HCT116 (cell line): ENCODE measurements around the gene BTNL2. TPM values are rescaled to one million over a fixed set of nuclear protein-coding genes. Genes with fewer than 3 reads are reported as not detected.

Source experiments
- ATAC-seq: fragments of 200-7000 bp; cut with Tn5 transposase; 2 replicates; pipeline ENCODE4 v1.9.1; 2020; ENCODE audit warnings: mild to moderate bottlenecking, moderate library complexity
- BruUV-seq: library from RNA; stranded (reverse); fragments of 400-500 nt; replicated peaks from 2 replicates; lab custom pipeline; 2021; lab: Mats Ljungman, UMichigan
- CTCF ChIA-PET: fragments of 300-600 bp; sonication (Branson Sonifier 250); formaldehyde crosslinking; loops from one replicate; lab custom pipeline; 2021; ENCODE audit warnings: antibody characterized with exemption; lab: Charles Lee
- POLR2A ChIA-PET: fragments of 300-600, 350-600 bp; sonication (Branson Sonifier 250); formaldehyde crosslinking; loops from one replicate; lab custom pipeline; 2021; ENCODE audit warnings: antibody characterized with exemption; lab: Charles Lee
- RAD21 ChIA-PET, 2 experiments: fragments of 300-600 bp; sonication (Branson Sonifier 250); formaldehyde crosslinking; loops; one replicate each; lab custom pipeline; 2023; ENCODE audit warnings: low total read pairs in 2 of 2; ENCODE audit not compliant: uncharacterized antibody in 2 of 2, unreplicated experiment in 2 of 2, low non-redundant PET in 1 of 2; lab: Charles Lee
- DNase-seq: peaks from one replicate; pipeline ENCODE4 v3.0.0-alpha.2; 2010; ENCODE audit warnings: low read depth, low spot score
- H2AFZ ChIP-seq: fragments of 200-600 bp; shearing (Covaris generic), sonication (generic); 2 replicates; pipeline ENCODE4 v1.6.1; 2017; ENCODE audit warnings: low read depth, mixed run types, mixed read lengths, antibody characterized with exemption, low read length; ENCODE audit not compliant: poor library complexity, severe bottlenecking
- H3K27ac ChIP-seq: 2 replicates; pipeline ENCODE4 v1.5.1; 2012; ENCODE audit warnings: low read depth, low read length
- H3K27me3 ChIP-seq: fragments of 200-600 bp; sonication (generic); 2 replicates; pipeline ENCODE4 v1.6.1; 2016; ENCODE audit warnings: mixed run types, low read length, mixed read lengths; ENCODE audit not compliant: insufficient read depth
- H3K36me3 ChIP-seq, 2 experiments: fragments of 200-500 bp in 1 of 2; fragments of 200-600 bp in 1 of 2; sonication (Bioruptor generic) in 1 of 2; sonication (generic) in 1 of 2; 2 replicates each; pipeline versions ENCODE4 v1.5.1 to v1.6.1; 2014 to 2016; ENCODE audit warnings: low read length in 2 of 2, inconsistent platforms in 1 of 2, mixed read lengths in 1 of 2, mixed run types in 1 of 2; ENCODE audit not compliant: insufficient read depth in 2 of 2, control insufficient read depth in 1 of 2
- H3K4me1 ChIP-seq, 2 experiments: fragments of 200-600 bp in 1 of 2; sonication (generic) in 1 of 2; 2 replicates each; pipeline versions ENCODE4 v1.5.1 to v1.6.1; 2012 to 2017; ENCODE audit warnings: low read length in 2 of 2, inconsistent platforms in 1 of 2, mild to moderate bottlenecking in 1 of 2, mixed read lengths in 1 of 2, mixed run types in 1 of 2, moderate library complexity in 1 of 2; ENCODE audit not compliant: insufficient read depth in 2 of 2, control insufficient read depth in 1 of 2
- H3K4me2 ChIP-seq: fragments of 200-600 bp; sonication (generic); 2 replicates; pipeline ENCODE4 v1.6.1; 2017; ENCODE audit warnings: mixed run types, low read length, mixed read lengths
- H3K4me3 ChIP-seq, 2 experiments: fragments of 200-600 bp in 1 of 2; sonication (generic) in 1 of 2; replicated peaks in 1 of 2; 2 replicates each; pipeline ENCODE4 v1.5.1; 2011 to 2016; ENCODE audit warnings: low read length in 2 of 2, control low read depth in 1 of 2, low read depth in 1 of 2, mild to moderate bottlenecking in 1 of 2, mixed read lengths in 1 of 2, mixed run types in 1 of 2
- H3K79me2 ChIP-seq: fragments of 200-600 bp; sonication (generic); 2 replicates; pipeline ENCODE4 v1.6.1; 2017; ENCODE audit warnings: mild to moderate bottlenecking, mixed run types, low read length, moderate library complexity, mixed read lengths; ENCODE audit not compliant: insufficient read depth
- H3K9ac ChIP-seq: fragments of 200-600 bp; sonication (generic); 2 replicates; pipeline ENCODE4 v1.6.1; 2016; ENCODE audit warnings: low read length, mixed read lengths
- H3K9me2 ChIP-seq: fragments of 200-600 bp; sonication (generic), shearing (Covaris generic); 2 replicates; pipeline ENCODE4 v1.6.1; 2017; ENCODE audit warnings: mixed run types, mild to moderate bottlenecking, moderate library complexity; ENCODE audit not compliant: insufficient read depth
- H3K9me3 ChIP-seq, 2 experiments: fragments of 200-500 bp in 1 of 2; fragments of 200-600 bp in 1 of 2; sonication (Bioruptor generic) in 1 of 2; sonication (generic) in 1 of 2; 2 replicates each; pipeline ENCODE4 v1.6.1; 2014 to 2017; ENCODE audit warnings: low read length in 2 of 2, mixed read lengths in 2 of 2, inconsistent platforms in 1 of 2, low read depth in 1 of 2, mild to moderate bottlenecking in 1 of 2, mixed run types in 1 of 2, moderate library complexity in 1 of 2; ENCODE audit not compliant: control insufficient read depth in 1 of 2, insufficient read depth in 1 of 2
- H4K20me1 ChIP-seq: fragments of 200-600 bp; sonication (generic), shearing (Covaris generic); 2 replicates; pipeline ENCODE4 v1.6.1; 2017; ENCODE audit warnings: mixed run types, mild to moderate bottlenecking, moderate library complexity; ENCODE audit not compliant: insufficient read depth
- ATF3 ChIP-seq: IDR thresholded peaks from 2 replicates; pipeline ENCODE4 v1.6.1; 2012
- CBX3 ChIP-seq: IDR thresholded peaks from 2 replicates; pipeline ENCODE4 v1.6.1; 2012; ENCODE audit warnings: low read depth
- CEBPB ChIP-seq: IDR thresholded peaks from 2 replicates; pipeline ENCODE4 v1.6.1; 2012; ENCODE audit warnings: low read depth
- EGR1 ChIP-seq: IDR thresholded peaks from 2 replicates; pipeline ENCODE4 v1.6.1; 2012; ENCODE audit warnings: low read depth
- ELF1 ChIP-seq: IDR thresholded peaks from 2 replicates; pipeline ENCODE4 v1.6.1; 2012; ENCODE audit warnings: low read depth, borderline replicate concordance
- EZH2phosphoT487 ChIP-seq: fragments of 200-600 bp; IDR thresholded peaks from 2 replicates; pipeline ENCODE4 v1.6.1; 2018; ENCODE audit warnings: antibody characterized with exemption, borderline replicate concordance
- FOSL1 ChIP-seq: IDR thresholded peaks from 2 replicates; pipeline ENCODE4 v1.6.1; 2012; ENCODE audit warnings: low read depth
- MAX ChIP-seq: IDR thresholded peaks from 2 replicates; pipeline ENCODE4 v1.6.1; 2012
- POLR2A ChIP-seq: IDR thresholded peaks from 2 replicates; pipeline ENCODE4 v1.7.0; 2011; ENCODE audit warnings: borderline replicate concordance; ENCODE audit not compliant: insufficient read depth, insufficient read length; ENCODE audit errors: extremely low read depth
- POLR2AphosphoS5 ChIP-seq: IDR thresholded peaks from 2 replicates; pipeline ENCODE4 v1.6.1; 2011; ENCODE audit warnings: mild to moderate bottlenecking, low read depth, low read length, moderate library complexity
- RAD21 ChIP-seq: IDR thresholded peaks from 2 replicates; pipeline ENCODE4 v1.6.1; 2012; ENCODE audit warnings: low read depth, mild to moderate bottlenecking
- REST ChIP-seq: IDR thresholded peaks from 2 replicates; pipeline ENCODE4 v1.6.1; 2012; ENCODE audit warnings: low read depth
- SIN3A ChIP-seq: IDR thresholded peaks from 2 replicates; pipeline ENCODE4 v1.6.1; 2012; ENCODE audit warnings: low read depth
- SRF ChIP-seq: IDR thresholded peaks from 2 replicates; pipeline ENCODE4 v1.6.1; 2012; ENCODE audit warnings: low read depth
- TCF7L2 ChIP-seq: IDR thresholded peaks from 2 replicates; pipeline ENCODE4 v1.7.0; 2011; ENCODE audit warnings: borderline replicate concordance, inconsistent platforms; ENCODE audit not compliant: insufficient read depth, insufficient read length; ENCODE audit errors: extremely low read depth
- YY1 ChIP-seq: IDR thresholded peaks from 2 replicates; pipeline ENCODE4 v1.6.1; 2011; ENCODE audit warnings: low read length, low read depth, moderate library complexity, mild to moderate bottlenecking; ENCODE audit not compliant: insufficient replicate concordance; ENCODE audit errors: extremely low read depth
- ZBTB33 ChIP-seq: IDR thresholded peaks from 2 replicates; pipeline ENCODE4 v1.6.1; 2011; ENCODE audit warnings: mild to moderate bottlenecking, low read length, moderate library complexity; ENCODE audit not compliant: insufficient replicate concordance; ENCODE audit errors: extremely low read depth
- ZFX ChIP-seq: fragments of 450-650 bp; IDR thresholded peaks from 2 replicates; pipeline ENCODE4 v1.6.1; 2017
- ZNF274 ChIP-seq: fragments of 200-500 bp; sonication (Bioruptor generic); IDR thresholded peaks from 2 replicates; pipeline ENCODE4 v1.6.1; 2014; ENCODE audit warnings: mild to moderate bottlenecking, low read depth, low read length, inconsistent platforms
- intact Hi-C: fragments of 100-400 bp; cut with micrococcal nuclease; formaldehyde crosslinking; loops from 2 replicates; pipeline ENCODE4 v1.10.0; 2022
- total RNA-seq: library from RNA; stranded (reverse); gene quantifications from one replicate; pipeline ENCODE4 v1.2.1, GENCODE V29; 2021; ENCODE audit not compliant: unreplicated experiment
- TF ChIP-seq, protein P1 (sequence below), 3 experiments: fragments of 200-600 bp in 1 of 3; sonication (generic) in 1 of 3; IDR thresholded peaks in 2 of 3; conservative IDR thresholded peaks in 1 of 3; 2 replicates each; pipeline ENCODE4 v1.5.1; 2012 to 2017; ENCODE audit warnings: low read depth in 2 of 3, low read length in 2 of 3, antibody characterized with exemption in 1 of 3, borderline replicate concordance in 1 of 3, control low read depth in 1 of 3, mild to moderate bottlenecking in 1 of 3, mixed read lengths in 1 of 3, mixed run types in 1 of 3, moderate library complexity in 1 of 3; ENCODE audit not compliant: insufficient read depth in 1 of 3

BTNL2 gene
- total RNA-seq, 1 experiment from 2014 or later: not detected

GRCh38 chr6:32427934-32428474 is 21.0 kb upstream of the BTNL2 start:
- Histone ChIP-seq H3K36me3 (no peaks in the 10 kb centered on the region), H3K4me2 (no peak overlapping the region), H3K9me3 (no peaks in the 10 kb centered on the region), H3K27me3 (no peaks in the 10 kb centered on the region), H3K4me1 (no peaks in the 10 kb centered on the region), H3K9ac (no peak overlapping the region), H2AFZ (no peak overlapping the region), H3K4me3 (no peak overlapping the region), H3K9me2 (no peaks in the 10 kb centered on the region), H4K20me1 (no peaks in the 10 kb centered on the region), H3K27ac (no peak overlapping the region), H3K79me2 (no peaks in the 10 kb centered on the region)
- intact Hi-C loops: no loop called here
- CTCF ChIA-PET: no interaction called here
- BruUV-seq: no TSS peak
- POLR2A ChIA-PET: no interaction called here
- DNase-seq (no peak), ATAC-seq (no peak)
- RAD21 ChIA-PET: no interaction called here
- TF ChIP-seq SIN3A (no peak), MAX (no peak), POLR2AphosphoS5 (no peak), ZBTB33 (no peak), ATF3 (no peak), YY1 (no peak), CEBPB (no peak), RAD21 (no peak), POLR2A (no peak), ZNF274 (no peak), EZH2phosphoT487 (no peak), FOSL1 (no peak), CBX3 (no peak), REST (no peak), ZFX (no peak), ELF1 (no peak), SRF (no peak), TCF7L2 (no peak), EGR1 (no peak)
- TF ChIP-seq, protein P1, sequence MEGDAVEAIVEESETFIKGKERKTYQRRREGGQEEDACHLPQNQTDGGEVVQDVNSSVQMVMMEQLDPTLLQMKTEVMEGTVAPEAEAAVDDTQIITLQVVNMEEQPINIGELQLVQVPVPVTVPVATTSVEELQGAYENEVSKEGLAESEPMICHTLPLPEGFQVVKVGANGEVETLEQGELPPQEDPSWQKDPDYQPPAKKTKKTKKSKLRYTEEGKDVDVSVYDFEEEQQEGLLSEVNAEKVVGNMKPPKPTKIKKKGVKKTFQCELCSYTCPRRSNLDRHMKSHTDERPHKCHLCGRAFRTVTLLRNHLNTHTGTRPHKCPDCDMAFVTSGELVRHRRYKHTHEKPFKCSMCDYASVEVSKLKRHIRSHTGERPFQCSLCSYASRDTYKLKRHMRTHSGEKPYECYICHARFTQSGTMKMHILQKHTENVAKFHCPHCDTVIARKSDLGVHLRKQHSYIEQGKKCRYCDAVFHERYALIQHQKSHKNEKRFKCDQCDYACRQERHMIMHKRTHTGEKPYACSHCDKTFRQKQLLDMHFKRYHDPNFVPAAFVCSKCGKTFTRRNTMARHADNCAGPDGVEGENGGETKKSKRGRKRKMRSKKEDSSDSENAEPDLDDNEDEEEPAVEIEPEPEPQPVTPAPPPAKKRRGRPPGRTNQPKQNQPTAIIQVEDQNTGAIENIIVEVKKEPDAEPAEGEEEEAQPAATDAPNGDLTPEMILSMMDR (IDR thresholded peaks at IDR 0.05 in 2 of 3, conservative IDR thresholded peaks at IDR 0.05 in 1 of 3; ENCODE audit: borderline replicate concordance in 1 of 3, insufficient read depth in 1 of 3, low read depth in 2 of 3, low read length in 2 of 3): no peak
